NCI-H1092 treated with DMSO at 0.1 percent for 48 hours (cell line): ENCODE data around the gene PRKG1.
"Not testable (repeated sequence)": the region's sequence is repeated elsewhere in the genome, so short reads cannot be mapped to it uniquely, and the experiment has no call there.

Experiments used
- DNase-seq: peaks from one replicate; lab custom pipeline; 2025; lab: John Stamatoyannopoulos, UW

Gene PRKG1

GRCh38 chr10:51170518-51171245 lies 96.4 kb downstream of the PRKG1 start:
- DNase-seq, result no peak

- DNase-seq, result no peak
Observed at GRCh38 chr10:51171946-51172345, 97.7 kb downstream of the PRKG1 start.

- DNase-seq, result no peak
Observed at GRCh38 chr10:51176976-51177695, 102.8 kb downstream of the PRKG1 start.

GRCh38 chr10:51178634-51179033 lies 104.3 kb downstream of the PRKG1 start:
- no peak for DNase-seq

GRCh38 chr10:51180141-51180540 lies 105.9 kb downstream of the PRKG1 start:
- no peak for DNase-seq

DNA sequence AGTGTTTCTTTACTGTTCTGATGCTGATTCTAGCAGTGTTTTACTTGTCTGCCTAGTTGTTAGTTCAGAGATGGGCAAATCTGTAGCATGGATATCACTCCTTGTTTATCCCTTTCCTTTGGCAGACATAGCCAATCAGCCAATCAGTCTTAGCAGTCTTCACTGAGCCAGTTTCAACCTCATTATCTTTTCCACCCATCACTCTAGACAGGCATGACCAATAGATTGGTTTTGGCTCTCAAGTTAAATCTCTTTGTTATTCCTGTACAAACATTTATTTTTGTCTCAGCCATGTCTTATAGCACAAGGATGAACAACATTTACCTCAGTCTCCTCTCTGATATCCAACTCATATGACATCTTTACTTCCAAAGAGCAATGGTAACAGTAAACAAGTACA lies 109.5 kb downstream of the PRKG1 start:
- DNase-seq, result no peak

DNA sequence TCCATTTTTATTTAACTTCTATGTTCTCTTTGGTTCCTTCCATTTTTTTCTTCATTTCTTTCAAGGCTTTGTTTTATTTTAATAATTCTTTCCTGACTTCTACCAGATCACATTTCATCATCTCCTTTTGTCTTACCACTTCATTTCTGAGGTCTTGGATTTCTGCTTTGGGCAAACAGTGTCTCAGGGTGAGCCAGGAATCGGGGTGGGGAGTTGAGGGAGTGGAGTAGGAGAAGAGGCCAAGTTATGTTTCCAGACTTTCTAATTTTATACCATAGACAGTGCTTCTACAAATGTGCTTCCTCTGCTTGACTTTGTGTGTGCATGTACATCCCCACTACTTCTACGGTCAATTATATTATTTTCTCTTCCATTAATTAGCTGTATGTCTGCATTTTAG lies 112.1 kb downstream of the PRKG1 start:
- no peak for DNase-seq

- no peak for DNase-seq
Observed at GRCh38 chr10:51188008-51188407, 113.7 kb downstream of the PRKG1 start.

DNA sequence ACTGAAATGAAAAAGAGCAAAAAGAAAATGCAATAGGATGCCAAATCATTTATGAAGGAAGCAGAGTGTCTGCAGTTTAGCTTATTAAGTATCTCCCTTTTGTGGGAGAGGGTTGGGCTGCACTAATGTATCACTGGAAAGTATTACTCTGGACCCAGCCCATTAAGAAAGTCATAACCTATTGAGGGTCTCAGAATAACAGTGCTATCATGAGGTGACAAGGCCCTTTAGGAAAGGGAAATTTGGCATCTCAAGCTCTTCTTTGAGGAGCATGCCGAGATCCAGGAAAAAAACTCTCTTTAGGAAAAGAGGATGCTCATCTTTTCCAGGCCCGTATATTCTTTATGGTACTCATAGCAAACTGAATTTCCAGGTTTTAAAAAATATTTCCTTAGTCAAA lies 114.6 kb downstream of the PRKG1 start:
- DNase-seq, result no peak

GRCh38 chr10:51196508-51197175 lies 122.4 kb downstream of the PRKG1 start:
- no peak for DNase-seq

- DNase-seq, result no peak
Observed at GRCh38 chr10:51198170-51198569, 123.9 kb downstream of the PRKG1 start.

GRCh38 chr10:51201947-51202346 lies 127.7 kb downstream of the PRKG1 start:
- DNase-seq, result no peak

GRCh38 chr10:51203359-51203758 lies 129.1 kb downstream of the PRKG1 start:
- no peak for DNase-seq

DNA sequence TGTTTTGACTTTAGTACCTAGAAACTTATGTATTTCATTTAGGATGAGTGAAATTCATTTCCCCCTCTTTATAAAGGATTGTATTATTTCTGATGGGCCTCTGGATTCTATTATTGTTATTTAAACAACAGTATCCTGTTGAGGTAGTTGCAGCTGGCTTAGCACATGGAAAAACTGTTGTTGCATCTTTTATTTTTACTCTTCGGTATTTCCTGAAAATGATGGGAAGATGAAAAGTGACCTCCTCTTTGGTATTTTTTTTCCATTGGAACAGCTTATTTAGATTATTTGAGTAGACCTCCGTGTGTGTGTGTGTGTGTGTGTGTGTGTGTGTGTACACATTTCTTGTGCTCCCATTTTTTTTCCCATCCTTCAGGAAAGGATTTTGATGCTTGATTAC lies 129.8 kb downstream of the PRKG1 start:
- no peak for DNase-seq

GRCh38 chr10:51204701-51205100 lies 130.4 kb downstream of the PRKG1 start:
- no peak for DNase-seq

- no peak for DNase-seq
Observed at GRCh38 chr10:51206500-51206899, 132.2 kb downstream of the PRKG1 start.

DNA sequence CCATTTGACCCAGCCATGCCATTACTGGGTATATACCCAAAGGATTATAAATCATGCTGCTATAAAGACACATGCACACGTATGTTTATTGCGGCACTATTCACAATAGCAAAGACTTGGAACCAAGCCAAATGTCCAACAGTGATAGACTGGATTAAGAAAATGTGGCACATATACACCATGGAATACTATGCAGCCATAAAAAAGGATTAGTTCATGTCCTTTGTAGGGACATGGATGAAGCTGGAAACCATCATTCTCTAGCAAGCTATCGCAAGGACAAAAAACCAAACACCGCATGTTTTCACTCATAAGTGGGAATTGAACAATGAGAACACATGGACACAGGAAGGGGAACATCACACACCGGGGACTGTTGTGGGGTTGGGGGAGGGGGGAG lies 138.7 kb downstream of the PRKG1 start:
- not testable (repeated sequence) for DNase-seq

GRCh38 chr10:51214207-51215196 lies 140.2 kb downstream of the PRKG1 start:
- no peak for DNase-seq

DNA sequence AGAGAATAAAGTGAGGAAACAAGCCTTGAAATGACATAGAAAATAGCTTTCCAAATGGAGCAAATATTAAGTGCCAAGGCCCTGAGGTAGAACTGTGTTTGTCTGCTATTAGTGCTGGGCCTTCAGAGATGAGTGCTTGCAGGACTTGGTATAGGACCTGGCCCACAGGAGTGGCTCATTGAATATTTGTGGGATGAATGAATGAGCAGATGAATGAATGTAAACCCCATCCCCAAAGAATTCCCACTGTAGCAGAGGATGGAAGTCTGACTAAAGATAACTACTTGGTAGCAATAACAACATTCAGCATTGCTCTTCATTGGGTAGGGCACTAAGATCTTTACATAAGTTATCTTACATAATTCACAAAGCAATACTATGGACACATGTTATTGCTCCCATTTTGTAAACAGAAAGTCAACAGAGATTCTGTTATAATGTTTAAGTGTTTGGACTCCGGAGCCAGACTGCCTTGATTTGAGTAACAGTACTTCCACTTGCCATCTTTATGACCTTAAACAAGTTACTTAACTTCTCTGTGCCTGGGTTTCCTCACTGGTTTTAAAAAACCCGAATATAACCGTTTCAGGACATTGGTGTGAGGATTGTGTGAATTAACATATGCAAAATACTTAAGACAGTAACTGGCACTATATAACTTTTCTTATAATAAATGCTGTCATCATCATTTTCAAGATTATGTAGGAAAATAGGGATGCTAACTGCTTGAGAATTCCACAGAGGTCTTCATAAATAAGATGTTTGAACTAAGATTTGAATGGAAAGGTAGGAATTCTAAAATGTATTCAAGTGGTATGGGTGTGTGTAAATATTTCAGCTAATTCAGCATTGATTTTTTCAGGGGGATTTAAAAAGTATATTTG lies 141.9 kb downstream of the PRKG1 start:
- no peak for DNase-seq

DNA sequence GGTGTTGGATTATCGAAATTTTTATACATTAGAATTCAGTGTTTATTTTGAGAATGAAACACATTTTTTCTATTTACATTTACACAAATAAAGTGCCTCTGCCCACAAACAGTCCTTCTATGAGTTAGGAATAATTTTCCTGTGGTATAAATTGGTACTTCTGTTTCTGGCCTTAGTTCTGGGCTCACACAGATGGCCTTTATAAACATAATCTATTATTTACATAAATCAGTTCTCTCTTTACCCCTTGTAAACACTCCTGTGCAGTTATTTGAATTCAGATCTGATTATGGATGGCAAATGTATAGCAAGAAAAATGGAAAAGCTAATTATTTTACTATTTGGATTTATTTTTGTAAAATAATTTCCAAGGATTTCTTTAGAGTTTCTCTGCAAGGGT lies 143.2 kb downstream of the PRKG1 start:
- DNase-seq, result no peak

GRCh38 chr10:51224671-51225161 lies 150.4 kb downstream of the PRKG1 start:
- no peak for DNase-seq
